GM18907 (cell line): ENCODE data around the gene ARFIP1.
"Not testable (repeated sequence)": the region's sequence is repeated elsewhere in the genome, so short reads cannot be mapped to it uniquely, and the experiment has no call there.

Experiments
- ATAC-seq: cut with Tn5 transposase; IDR thresholded peaks from one replicate; pipeline ENCODE4 v1.9.1; 2021; ENCODE audit warnings: mild to moderate bottlenecking, moderate library complexity; ENCODE audit not compliant: unreplicated experiment

ARFIP1 gene

DNA sequence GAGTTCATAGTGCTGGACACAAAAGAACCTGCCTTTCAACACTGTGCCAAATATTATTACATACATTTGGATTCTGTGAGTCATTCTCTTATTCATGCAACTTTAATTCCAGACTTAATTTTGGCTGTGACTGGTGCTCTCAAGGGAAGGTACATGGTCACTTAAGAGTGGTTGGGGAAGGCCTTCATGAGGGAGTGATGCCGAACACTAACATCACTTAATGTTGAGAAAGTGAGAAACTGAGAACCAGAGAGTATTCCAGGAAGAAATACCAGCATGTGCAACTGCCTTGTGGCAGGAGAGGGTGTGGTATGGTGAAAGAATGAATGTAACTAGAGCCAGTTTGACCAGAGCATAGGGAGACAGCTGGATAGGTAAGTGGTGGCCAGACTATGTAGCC lies 114.9 kb downstream of the ARFIP1 start:
- no peak for ATAC-seq

DNA sequence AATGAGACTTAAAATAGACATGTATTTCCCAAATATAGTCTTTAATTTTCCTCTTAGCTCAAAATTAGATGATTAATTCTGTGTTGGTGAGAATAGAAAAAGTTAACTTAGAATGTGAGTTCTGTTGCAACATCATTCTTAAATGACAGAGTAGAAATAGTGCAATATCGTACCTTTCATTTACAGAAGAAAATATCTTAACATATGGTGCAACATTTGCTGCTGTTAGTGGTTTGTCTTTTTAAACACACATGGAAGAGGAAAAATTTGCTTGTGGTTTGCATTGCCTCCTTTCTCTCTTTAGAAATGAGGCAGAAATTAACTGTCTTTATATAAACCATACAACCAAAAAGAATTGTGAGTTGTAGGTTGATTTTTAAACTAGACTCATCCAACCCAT lies 117.1 kb downstream of the ARFIP1 start:
- ATAC-seq, result no peak

DNA sequence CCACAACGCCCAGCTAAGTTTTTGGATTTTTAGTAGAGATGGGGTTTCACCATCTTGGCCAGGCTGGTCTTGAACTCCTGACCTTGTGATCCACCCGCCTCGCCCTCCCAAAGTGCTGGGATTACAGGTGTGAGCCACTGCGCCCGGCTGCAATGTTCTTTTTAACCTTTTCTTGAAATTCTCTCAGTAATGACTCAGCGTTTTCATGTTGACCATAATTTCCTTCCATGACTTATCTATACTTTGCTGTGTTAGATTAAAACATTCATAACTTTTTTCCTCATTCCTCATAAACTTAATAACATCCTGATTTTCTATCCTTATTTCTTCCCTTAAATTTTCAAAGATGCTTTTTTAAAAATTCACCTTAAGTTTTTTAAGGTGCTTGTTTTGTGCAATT lies 118.4 kb downstream of the ARFIP1 start:
- not testable (repeated sequence) for ATAC-seq

DNA sequence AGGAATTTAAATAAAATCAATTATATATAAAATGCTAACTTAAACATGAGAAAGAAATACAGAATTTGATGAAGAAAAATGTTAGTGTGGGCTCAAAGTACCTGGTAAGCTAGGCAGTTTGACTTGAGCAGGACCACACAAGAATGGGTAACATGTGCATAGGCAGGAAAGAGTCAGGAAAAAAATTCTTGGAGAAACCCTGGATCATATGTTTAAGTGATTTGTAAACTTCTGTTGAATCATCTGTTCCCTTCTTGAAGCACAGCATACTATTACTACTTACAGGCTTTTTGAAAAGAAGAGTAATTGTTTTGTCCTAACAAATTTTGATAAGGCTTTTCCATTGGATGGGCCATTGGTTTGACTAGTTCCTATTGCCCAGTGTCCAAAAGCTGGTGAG lies 118.9 kb downstream of the ARFIP1 start:
- ATAC-seq, result no peak

DNA sequence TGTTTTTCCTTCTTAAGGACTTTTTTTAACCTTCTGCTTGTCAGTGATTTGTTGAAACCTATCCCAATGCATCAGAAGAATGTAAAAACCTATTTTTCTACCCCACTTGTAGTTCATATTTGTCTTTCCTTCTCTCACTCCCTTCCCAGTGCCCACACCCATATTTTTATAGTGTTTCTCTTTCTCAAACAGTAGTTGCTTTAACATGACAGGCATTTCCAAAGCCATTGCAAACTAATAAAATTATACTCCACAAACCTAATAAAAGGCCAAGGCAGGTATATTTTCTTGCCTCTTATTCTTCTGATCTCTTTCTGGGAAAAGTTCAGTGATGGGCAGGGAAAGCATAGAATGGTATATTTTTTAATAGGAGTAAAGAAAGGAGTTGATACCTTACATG lies 120.6 kb downstream of the ARFIP1 start:
- ATAC-seq, result no peak

DNA sequence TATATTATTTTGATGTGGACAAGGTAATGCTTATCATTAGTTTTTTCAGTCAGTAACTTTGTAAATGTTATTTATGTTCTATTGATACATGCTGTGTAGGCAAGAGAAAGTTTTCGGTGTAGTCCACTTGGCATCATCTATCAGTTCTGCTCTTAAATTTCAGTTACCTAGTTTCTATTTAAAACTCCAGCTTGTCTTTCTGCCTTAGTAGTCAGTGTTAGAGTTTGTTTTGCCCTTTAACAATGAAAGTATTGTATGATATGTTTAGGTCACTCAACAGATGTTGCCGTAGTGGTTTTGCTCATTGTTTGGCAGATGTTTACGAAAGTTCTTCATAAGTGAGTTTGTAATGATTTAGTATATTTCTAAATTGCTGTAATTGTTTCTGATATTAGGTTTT lies 121.5 kb downstream of the ARFIP1 start:
- ATAC-seq, result no peak

DNA sequence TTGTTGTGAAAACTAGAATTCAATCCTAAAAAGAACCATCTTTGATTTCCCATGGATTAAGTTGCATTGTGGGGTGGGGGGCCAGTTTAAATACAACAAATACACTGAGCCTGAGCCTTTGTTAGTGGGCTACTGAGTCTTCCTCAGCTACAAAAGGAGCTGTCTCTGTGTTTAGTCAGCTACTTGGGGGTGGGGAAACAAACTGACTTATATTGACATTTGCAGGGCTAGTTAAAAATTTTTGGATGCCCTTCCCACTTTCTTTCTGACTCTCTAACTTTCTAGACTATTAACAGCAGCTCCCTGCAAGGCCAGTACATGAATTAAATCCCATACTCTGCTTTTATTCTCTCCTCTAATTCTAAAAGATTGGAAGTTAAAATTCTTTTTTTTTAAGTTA lies 123.9 kb downstream of the ARFIP1 start:
- no peak for ATAC-seq

DNA sequence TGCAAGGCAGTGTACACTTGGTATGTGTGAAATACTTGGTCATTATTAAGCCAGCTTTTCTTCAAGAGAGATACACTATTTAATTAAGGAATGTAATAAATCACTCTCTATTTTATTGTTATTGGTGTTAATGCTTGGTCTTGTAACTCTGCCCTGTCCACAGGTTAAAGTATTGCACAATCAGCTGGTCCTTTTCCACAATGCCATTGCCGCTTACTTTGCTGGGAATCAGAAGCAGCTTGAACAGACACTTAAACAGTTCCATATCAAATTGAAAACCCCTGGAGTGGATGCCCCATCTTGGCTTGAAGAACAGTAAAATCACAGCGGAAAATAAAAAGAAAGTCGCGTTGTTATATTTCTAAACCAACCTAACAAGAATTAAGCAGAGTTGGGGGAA lies 130.1 kb downstream of the ARFIP1 start:
- no peak for ATAC-seq

DNA sequence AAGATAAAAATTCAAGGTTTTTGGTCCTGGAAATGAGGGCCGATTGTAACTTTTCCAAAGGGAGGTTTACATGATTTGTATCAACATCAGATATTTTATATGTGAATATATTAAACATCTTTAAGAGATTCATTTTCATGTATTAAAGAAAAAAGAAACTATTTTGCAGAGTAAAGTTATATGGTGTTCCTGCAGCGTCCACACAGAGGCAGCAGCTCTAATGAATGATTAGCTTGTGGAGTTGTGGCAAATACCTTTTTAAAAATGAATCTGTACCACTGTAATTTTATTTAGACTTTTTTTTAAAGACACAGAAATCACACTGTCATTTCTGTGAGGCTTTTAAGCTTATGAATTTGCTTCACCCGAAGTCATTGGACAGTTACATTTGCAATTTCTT lies 130.8 kb downstream of the ARFIP1 start:
- ATAC-seq, result no peak

DNA sequence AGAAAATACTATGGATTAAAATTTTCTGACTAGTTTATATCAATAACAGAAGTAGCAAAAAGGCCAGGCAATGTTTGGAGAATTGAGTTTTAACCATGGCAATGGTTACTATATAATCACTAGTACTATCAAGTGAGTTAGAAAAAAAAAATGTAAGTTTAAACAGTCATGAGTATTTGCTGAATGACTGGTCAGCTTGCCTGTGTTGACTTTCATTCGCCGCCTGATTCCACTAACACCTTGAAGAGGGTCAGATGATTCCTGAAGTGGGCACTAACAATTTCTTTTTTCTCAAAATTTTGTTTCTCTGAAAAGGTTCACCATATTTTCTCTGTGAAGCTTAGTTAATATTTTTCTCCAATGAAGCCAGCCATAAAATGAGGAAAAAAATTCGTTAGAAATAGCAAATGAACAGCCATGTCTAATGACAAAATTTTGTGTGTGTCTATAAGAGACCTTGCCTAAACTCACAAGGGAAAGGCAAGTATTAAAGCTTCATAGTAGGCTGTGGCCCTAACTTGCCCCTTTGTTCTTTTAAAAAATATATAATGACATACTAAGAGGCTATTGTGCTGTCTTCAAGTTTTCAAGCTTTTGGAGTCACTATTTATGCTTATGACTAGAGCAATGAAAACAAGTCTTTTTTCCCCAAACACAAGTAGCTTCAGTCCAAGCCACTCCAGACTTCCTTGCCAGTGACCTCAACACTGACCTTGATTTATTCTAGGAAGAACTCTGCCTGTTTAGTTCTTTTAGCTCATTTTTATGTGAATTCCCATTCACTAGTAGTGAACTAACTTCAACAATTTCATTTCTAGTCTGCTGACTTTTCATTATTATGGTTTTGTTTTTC lies 138.0 kb downstream of the ARFIP1 start:
- no peak for ATAC-seq

DNA sequence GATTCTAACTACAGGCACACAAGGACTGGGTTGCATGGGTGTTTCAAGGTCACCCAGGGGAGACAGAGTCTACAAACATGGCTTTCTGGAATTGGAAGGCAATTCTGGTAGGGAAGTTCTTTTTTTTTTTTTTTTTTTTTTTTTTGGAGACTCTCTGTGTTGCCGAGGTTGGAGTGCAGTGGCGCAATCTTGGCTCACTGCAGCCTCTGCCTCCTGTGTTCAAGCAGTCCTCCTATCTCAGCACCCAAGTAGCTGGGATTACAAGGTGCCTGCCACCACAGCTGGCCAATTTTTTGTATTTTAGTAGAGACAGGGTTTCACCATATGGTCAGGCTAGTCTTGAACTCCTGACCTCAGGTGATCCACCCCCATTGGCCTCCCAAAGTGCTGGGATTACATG lies 140.1 kb downstream of the ARFIP1 start:
- ATAC-seq, result no peak

DNA sequence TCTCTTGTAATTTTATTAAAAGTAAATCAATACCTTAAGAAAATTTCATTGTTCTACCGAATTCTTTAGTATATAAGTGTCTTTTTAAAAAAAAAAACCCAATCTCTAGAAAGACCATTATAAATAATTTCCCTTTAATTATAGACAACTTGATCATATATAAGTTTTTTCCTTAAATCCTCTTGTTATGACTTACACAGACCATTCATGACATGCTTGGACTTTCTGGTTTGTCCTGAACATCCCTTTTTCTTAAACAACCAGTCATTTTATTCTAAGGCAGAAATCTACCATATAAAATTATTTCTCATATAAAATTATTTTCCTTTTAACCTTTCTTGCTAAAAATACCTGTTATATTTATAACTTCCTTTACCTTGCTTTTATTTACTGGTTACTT lies 141.0 kb downstream of the ARFIP1 start:
- no peak for ATAC-seq

DNA sequence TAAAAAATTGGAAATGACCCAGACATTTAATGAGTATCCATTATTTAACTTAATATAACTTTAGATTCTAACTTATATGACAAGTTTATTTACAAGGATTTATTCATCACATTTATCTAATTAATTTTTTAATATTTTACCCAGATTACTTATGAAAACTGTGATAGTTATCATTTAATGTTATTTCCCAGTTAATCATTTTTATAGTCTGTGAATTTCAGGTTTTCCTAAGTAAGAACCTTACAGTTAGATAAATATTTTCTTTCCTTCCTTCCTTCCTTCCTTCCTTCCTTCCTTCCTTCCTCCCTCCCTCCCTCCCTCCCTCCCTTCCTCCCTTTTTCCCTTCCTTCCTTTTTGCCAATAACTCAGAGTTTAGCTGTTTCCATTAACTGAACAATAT lies 141.5 kb downstream of the ARFIP1 start:
- no peak for ATAC-seq

DNA sequence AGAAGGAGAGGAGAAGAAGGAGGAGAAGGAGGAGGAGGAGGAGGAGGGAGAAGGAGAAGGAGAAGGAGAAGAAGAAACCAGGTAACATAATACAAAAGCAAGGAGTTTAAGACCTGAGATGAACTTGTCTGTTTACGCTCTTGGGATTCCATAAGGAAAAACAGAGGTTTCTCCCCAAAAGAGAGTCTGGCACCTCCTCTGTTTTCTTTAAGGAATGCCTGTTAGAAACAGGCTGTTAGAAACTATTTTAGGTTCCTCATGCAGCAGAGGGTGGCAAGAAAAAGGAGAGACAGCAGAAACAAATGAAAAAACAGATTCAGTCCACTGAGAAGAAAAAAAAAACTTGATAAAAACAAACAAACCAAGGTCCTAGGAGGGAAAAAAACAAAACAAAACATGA lies 146.1 kb downstream of the ARFIP1 start:
- ATAC-seq, result no peak

DNA sequence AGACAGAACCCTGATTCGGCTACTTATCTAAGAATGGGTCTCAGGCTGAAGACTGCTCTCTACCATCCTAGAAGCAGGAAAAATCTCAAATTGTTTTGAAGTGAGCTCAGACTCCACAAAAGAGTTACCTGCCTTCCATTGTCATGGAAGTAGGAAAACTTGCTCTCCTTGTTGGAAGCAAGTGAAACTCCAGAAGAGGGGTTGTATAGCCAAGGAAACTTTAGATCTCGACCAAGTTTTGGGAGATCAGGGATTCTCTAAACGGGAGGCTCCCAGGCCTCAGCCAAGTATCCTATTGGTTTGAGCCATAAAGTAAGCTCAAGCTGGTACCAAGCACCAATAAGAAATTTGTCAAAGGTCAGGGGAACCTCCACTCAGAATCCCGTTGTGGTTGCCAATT lies 147.2 kb downstream of the ARFIP1 start:
- no peak for ATAC-seq

DNA sequence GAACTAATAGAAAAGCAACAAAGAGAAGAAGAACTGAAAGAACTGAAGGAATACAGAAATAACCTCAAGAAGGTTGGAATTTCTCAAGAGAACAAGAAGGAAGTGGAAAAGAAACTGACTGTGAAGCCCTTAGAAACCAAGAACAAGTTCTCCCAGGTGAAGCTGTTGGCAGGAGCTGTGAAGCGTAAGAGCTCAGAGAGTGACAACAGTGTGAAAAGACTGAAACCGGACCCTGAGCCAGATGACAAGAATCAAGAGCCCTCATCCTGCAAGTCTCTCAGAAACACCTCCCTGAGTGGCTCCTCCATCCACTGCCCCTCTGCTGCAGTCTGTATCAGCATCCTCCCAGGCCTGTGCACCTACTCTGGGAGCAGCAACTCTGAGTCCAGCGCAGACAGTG lies 148.0 kb downstream of the ARFIP1 start:
- no peak for ATAC-seq

DNA sequence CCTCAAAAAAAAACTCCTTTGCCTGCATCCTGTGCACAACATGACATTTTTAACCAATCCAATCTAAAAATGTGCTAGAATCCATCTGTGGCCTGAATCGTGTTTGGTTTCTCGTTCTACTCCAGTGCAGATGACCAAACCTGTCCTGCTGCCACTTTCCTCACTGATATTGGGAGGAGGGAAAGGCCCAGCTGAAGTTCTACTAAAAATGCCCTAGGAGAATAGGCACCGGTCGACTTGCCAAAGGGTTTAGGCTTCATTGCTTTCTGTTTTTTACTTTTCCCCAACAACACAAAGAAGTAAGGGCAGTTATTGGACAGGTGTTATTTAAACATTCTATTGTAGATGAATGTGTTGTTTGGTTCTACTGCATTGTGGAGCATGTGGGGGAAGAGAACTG lies 148.5 kb downstream of the ARFIP1 start:
- ATAC-seq, result no peak

DNA sequence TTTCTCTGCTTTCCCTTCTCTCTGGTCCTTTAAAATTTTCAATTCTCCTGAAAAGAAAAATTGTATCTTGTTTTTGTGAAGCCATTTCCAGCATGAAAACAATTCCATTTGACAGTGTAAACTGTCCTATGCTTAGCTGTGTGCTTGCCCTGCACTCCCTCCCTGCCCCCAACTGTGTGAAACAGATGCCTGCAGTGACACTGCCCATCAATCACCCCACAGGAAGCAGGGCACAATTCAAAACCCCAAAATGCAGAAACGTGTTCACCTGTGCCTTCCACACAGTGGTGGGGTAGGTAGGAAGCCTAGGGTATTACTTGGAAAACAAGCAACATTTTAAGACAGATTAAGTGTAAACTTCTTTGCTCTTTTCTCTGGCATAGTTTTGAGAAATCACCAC lies 150.1 kb downstream of the ARFIP1 start:
- ATAC-seq, result no peak

DNA sequence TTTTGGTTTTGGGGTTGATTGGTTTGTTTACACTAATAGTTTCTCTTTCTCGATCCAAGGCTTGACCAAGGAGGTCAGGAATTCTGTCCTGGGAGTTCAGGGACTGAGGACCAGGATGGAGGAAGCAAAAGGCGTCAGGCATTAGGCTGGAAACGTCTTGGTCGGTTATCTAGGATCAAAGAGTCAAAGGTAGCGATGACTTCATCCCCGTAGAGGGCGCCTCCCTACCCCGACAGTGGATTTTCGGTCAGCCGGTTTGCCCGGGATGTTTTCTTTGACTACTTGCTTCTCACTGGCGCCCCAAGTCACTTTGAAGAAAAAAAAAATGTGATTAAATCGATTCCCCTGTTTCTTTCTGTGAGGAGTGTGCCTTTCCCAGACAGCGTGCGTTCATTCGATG lies 155.4 kb downstream of the ARFIP1 start:
- no peak for ATAC-seq

DNA sequence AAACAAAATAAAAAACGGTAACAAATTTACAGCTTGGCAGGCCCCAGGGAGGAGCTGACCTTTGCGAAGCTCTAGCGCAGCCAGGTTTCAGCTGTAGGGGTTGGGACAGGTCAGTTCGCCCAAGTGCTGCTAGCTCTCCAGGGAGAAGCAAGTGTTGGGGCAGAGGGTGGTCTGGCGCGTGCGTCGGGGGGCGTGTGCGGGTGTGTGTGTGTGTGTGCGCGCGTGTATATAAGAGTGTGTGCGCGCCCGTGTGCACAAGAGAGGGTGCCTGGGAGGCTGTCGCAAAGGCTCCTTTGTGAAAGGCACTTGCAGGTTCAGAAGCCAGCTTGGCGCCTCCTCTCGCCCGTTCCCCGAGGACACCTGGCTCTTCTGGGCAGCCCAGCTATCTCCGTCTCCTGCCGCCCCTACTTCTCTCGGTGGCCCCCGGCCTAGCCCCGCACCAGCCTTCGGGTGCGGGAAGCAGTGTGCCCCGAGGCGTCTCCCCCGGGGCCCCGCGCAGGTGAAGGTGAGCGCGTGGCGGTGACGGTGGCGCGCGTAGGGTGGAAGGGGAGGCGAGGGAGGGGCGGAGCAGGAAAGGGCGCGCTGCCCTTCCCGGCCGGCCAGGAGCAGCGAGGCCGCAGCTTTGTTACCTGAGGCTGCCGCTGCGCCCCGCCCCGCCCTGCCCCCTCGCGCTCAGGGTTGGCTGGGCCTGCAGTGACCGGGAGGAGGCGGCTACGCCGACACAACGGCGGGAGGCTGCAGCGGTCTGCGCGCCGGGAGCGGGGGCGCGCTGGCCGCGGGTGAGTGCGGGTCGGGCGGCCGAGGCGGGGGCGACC lies 156.1 kb downstream of the ARFIP1 start, which contains the start of gene FHDC1:
Gene FHDC1, plus strand, starts transcription at position 693 of the 815 bp plus-strand sequence. CDS start 6,735 bp downstream, outside the sequence.
- peak; percentile 41 for ATAC-seq

DNA sequence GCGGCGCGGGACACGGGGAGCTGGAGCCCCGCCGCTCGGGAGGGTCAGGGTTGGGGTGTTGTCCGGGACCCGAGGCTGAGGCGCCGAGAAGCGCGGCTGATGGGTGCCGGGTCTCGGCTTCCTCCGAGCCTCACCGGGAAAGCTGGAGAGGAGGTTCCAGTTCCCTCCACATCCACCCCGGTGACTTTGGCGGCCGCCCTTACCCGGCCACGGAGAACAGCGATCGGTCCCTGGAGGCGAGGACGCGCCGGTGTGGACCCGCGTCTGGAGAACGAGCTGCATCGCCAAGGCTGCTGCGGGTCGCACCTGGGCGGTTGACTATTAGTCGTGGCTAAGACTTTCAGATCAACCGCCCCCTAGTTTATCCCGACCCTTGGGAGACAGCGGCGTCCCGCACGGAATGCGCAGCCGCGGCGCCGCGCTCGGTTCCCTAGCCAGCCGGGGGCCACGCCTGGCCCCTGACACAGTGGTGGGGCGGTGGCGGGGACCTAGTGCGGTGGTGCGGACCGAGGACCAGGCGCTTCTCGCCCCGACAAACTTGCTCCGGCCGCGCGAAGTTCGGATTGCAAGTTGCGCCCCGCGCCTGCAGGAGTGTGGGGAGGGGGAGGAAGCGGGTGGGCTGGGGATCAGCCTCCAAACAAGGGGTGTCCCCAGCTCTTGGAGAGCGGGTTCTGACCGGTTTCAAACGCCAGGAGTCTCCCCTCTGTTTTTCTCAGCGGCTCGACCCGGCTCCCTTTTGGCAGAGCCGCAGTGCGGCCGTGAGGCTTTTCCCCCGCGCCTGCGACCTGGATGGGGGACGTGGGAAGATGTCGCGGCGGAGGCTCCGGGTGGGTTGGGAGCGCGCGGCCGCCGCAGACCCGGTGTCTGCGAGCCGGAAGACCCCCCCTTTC lies 156.9 kb downstream of the ARFIP1 start:
- ATAC-seq, result peak; percentile 32
